AG04450 (cell line): ENCODE measurements around the gene CASP8AP2. TPM values are rescaled to one million over a fixed set of nuclear protein-coding genes. Genes with fewer than 3 reads are reported as not detected.
"Not testable (repeated sequence)": the region's sequence is repeated elsewhere in the genome, so short reads cannot be mapped to it uniquely, and the experiment has no call there.

Experiments
- CTCF ChIA-PET: fragments of 300-600, 350-600 bp; formaldehyde crosslinking; extraction: SDS; loops from one replicate; lab custom pipeline; 2022; ENCODE audit warnings: antibody characterized with exemption, inconsistent platforms; lab: Charles Lee
- POLR2A ChIA-PET: fragments of 350-600 bp; formaldehyde crosslinking; extraction: SDS; loops from one replicate; lab custom pipeline; 2021; ENCODE audit warnings: antibody characterized with exemption, inconsistent platforms; lab: Yijun Ruan, JAX
- DNase-seq: peaks from one replicate; pipeline ENCODE4 v3.0.0-alpha.2; 2011; ENCODE audit warnings: low read depth, low spot score
- H3K27ac ChIP-seq: one replicate; pipeline ENCODE4 v1.5.1; 2012; ENCODE audit warnings: low read depth, low read length, control low read depth
- H3K27me3 ChIP-seq: one replicate; pipeline ENCODE4 v1.6.0; 2012; ENCODE audit warnings: low read length; ENCODE audit not compliant: control insufficient read depth, insufficient read depth
- H3K4me3 ChIP-seq: 2 replicates; pipeline ENCODE4 v1.5.1; 2011; ENCODE audit warnings: mild to moderate bottlenecking, low read depth, low read length, control low read depth
- H3K9me3 ChIP-seq: 2 replicates; pipeline ENCODE4 v1.5.1; 2012; ENCODE audit warnings: low read length; ENCODE audit not compliant: control insufficient read depth, insufficient read depth
- CTCF ChIP-seq: IDR thresholded peaks from 2 replicates; pipeline ENCODE4 v1.5.1; 2011; ENCODE audit warnings: low read depth, low read length, control low read depth, inconsistent platforms
- polyA plus RNA-seq: library from polyadenylated mRNA; depleted of rRNA; stranded (reverse); fragments of >200 nt; gene quantifications from 2 replicates; pipeline ENCODE4 v1.2.3, GENCODE V29; 2011

Gene CASP8AP2
- polyA plus RNA-seq, 1 experiment: 10.8 TPM

GRCh38 chr6:89842228-89842627 is 12.5 kb downstream of the CASP8AP2 start:
- no peak for DNase-seq
- ChIA-PET POLR2A (interaction anchor here (0.9 kb wide), 1 partner anchor 13 kb away, joined by 3 read pairs; no protein-coding TSS in a partner anchor), CTCF (interaction anchor here (1.1 kb wide), 1 partner anchor 637 kb away, joined by 5 read pairs; no protein-coding TSS in a partner anchor)
- Histone ChIP-seq H3K27me3 (no peaks in the 10 kb centered on the region), H3K4me3 (no peak overlapping the region), H3K9me3 (no peaks in the 10 kb centered on the region), H3K27ac (no peak overlapping the region)
- TF ChIP-seq CTCF: no peak

GRCh38 chr6:89843070-89843469 is 13.4 kb downstream of the CASP8AP2 start:
- ChIA-PET POLR2A (no interaction called here), CTCF (interaction anchor here (1.1 kb wide), 1 partner anchor 636 kb away, joined by 5 read pairs; no protein-coding TSS in a partner anchor)
- Histone ChIP-seq H3K27me3 (no peaks in the 10 kb centered on the region), H3K27ac (no peak overlapping the region), H3K4me3 (no peak overlapping the region), H3K9me3 (no peaks in the 10 kb centered on the region)
- no peak for DNase-seq
- no peak for TF ChIP-seq CTCF

- H3K27ac ChIP-seq, DNase-seq, H3K9me3 ChIP-seq, CTCF ChIA-PET, H3K27me3 ChIP-seq, H3K4me3 ChIP-seq: not testable (repeated sequence)
- POLR2A ChIA-PET: interaction anchor here (0.6 kb wide), 1 partner anchor 24 kb away, joined by 3 read pairs; no protein-coding TSS in a partner anchor
Measured at GRCh38 chr6:89847513-89847912, 17.8 kb downstream of the CASP8AP2 start.

- H3K27ac ChIP-seq: peak overlapping the region; percentile 61
- H3K27me3 ChIP-seq: no peaks in the 10 kb centered on the region
- no peak overlapping the region for H3K4me3 ChIP-seq
- peak; percentile 20 for DNase-seq
- TF ChIP-seq CTCF: no peak
- CTCF ChIA-PET: interaction anchor here (0.7 kb wide), 1 partner anchor 9 kb away, joined by 3 read pairs; no protein-coding TSS in a partner anchor
- H3K9me3 ChIP-seq: no peaks in the 10 kb centered on the region
- POLR2A ChIA-PET: interaction anchor here (0.5 kb wide), 1 partner anchor 13 kb away, joined by 7 read pairs; no protein-coding TSS in a partner anchor
Measured at GRCh38 chr6:89853068-89853467, 23.4 kb downstream of the CASP8AP2 start.

- POLR2A ChIA-PET: no interaction called here
- CTCF ChIA-PET: no interaction called here
- H3K27ac ChIP-seq: no peak overlapping the region
- TF ChIP-seq CTCF: no peak
- H3K9me3 ChIP-seq: no peaks in the 10 kb centered on the region
- H3K27me3 ChIP-seq: no peaks in the 10 kb centered on the region
- no peak overlapping the region for H3K4me3 ChIP-seq
- DNase-seq: no peak
Measured at GRCh38 chr6:89858041-89858440, 28.4 kb downstream of the CASP8AP2 start.
